Liver (tissue), 9 donors: ENCODE measurements around the gene RTN4. TPM values are rescaled to one million over a fixed set of nuclear protein-coding genes. Genes with fewer than 3 reads are reported as not detected.
"Not testable (repeated sequence)": the region's sequence is repeated elsewhere in the genome, so short reads cannot be mapped to it uniquely, and the experiment has no call there.

Experiments
- DNase-seq: peaks from one replicate; pipeline ENCODE4 v3.0.0-alpha.2; 2017; ENCODE audit warnings: low spot score
- H3K27ac ChIP-seq, 2 donors: one replicate each; pipeline ENCODE4 v1.7.0; 2013; ENCODE audit warnings: inconsistent platforms in 2 of 2, low read length in 2 of 2, control low read depth in 1 of 2, low read depth in 1 of 2, mild to moderate bottlenecking in 1 of 2
- H3K27me3 ChIP-seq, 4 donors: one replicate each; pipeline versions ENCODE4 v1.6.1 to v1.7.0; 2013; ENCODE audit warnings: low read length in 3 of 4, inconsistent platforms in 1 of 4, mild to moderate bottlenecking in 1 of 4, moderate library complexity in 1 of 4; ENCODE audit not compliant: control insufficient read depth in 4 of 4, insufficient read depth in 4 of 4
- H3K36me3 ChIP-seq, 4 donors: one replicate each; pipeline versions ENCODE4 v1.6.1 to v1.7.0; 2013; ENCODE audit warnings: low read length in 3 of 4, mild to moderate bottlenecking in 3 of 4, low read depth in 1 of 4, moderate library complexity in 1 of 4; ENCODE audit not compliant: control insufficient read depth in 4 of 4, insufficient read depth in 3 of 4
- H3K4me1 ChIP-seq, 4 donors: one replicate each; pipeline versions ENCODE4 v1.6.1 to v1.7.0; 2013; ENCODE audit warnings: low read length in 3 of 4, mild to moderate bottlenecking in 3 of 4, moderate library complexity in 1 of 4; ENCODE audit not compliant: control insufficient read depth in 4 of 4, insufficient read depth in 4 of 4
- H3K4me3 ChIP-seq, 3 donors: one replicate each; pipeline versions ENCODE4 v1.6.1 to v1.7.0; 2013; ENCODE audit warnings: low read length in 3 of 3, control low read depth in 1 of 3, low read depth in 1 of 3, mild to moderate bottlenecking in 1 of 3
- H3K9ac ChIP-seq, 2 donors: one replicate each; pipeline ENCODE4 v1.7.0; 2013; ENCODE audit warnings: low read length in 2 of 2, mild to moderate bottlenecking in 2 of 2, moderate library complexity in 2 of 2, control low read depth in 1 of 2, low read depth in 1 of 2
- H3K9me3 ChIP-seq, 4 donors: one replicate each; pipeline versions ENCODE4 v1.6.1 to v1.7.0; 2013; ENCODE audit warnings: low read length in 3 of 4; ENCODE audit not compliant: control insufficient read depth in 4 of 4
- FOXA1 ChIP-seq: IDR thresholded peaks from 2 replicates; pipeline ENCODE4 v1.6.1; 2016; ENCODE audit warnings: antibody characterized with exemption
- GABPA ChIP-seq, 2 donors: IDR thresholded peaks in 1 of 2; conservative IDR thresholded peaks in 1 of 2; 2 replicates each; pipeline ENCODE4 v1.6.1; 2016; ENCODE audit warnings: antibody characterized with exemption in 2 of 2, mild to moderate bottlenecking in 1 of 2, moderate library complexity in 1 of 2
- HNF4G ChIP-seq: IDR thresholded peaks from 2 replicates; pipeline ENCODE4 v1.6.1; 2016; ENCODE audit warnings: antibody characterized with exemption
- MAX ChIP-seq: IDR thresholded peaks from 2 replicates; pipeline ENCODE4 v1.6.1; 2016; ENCODE audit warnings: antibody characterized with exemption
- NR2F2 ChIP-seq: IDR thresholded peaks from 2 replicates; pipeline ENCODE4 v1.6.1; 2016; ENCODE audit warnings: antibody characterized with exemption
- RAD21 ChIP-seq, 2 donors: IDR thresholded peaks; 2 replicates each; pipeline ENCODE4 v1.6.1; 2016; ENCODE audit warnings: antibody characterized with exemption in 2 of 2, mild to moderate bottlenecking in 2 of 2
- REST ChIP-seq: IDR thresholded peaks from 2 replicates; pipeline ENCODE4 v1.6.1; 2016; ENCODE audit warnings: antibody characterized with exemption, mild to moderate bottlenecking
- RXRA ChIP-seq, 2 donors: IDR thresholded peaks; 2 replicates each; pipeline ENCODE4 v1.6.1; 2017 to 2018; ENCODE audit warnings: antibody characterized with exemption in 2 of 2, mild to moderate bottlenecking in 1 of 2
- TAF1 ChIP-seq: conservative IDR thresholded peaks from 2 replicates; pipeline ENCODE4 v1.6.1; 2016; ENCODE audit warnings: antibody characterized with exemption, mild to moderate bottlenecking
- ZBTB33 ChIP-seq: IDR thresholded peaks from 2 replicates; pipeline ENCODE4 v1.6.1; 2016; ENCODE audit warnings: antibody characterized with exemption
- WGBS: extraction: QIAGEN DNeasy Blood & Tissue Kit; methylation state at CpG from one replicate; pipeline ENCODE4 v1.1.7; 2013; 5-methylcytosine and 5-hydroxymethylcytosine counted together
- polyA plus RNA-seq, 2 donors: library from polyadenylated mRNA; stranded (reverse) in 1 of 2; unstranded in 1 of 2; fragments of 200-250 nt in 1 of 2; fragments of >200 nt in 1 of 2; fragmentation: Nextera tagmentation in 1 of 2; extraction: Ambion mirVana in 1 of 2; gene quantifications; one replicate each; pipeline versions ENCODE4 v1.2.1 to v1.2.3, GENCODE V29; 2013 to 2015
- total RNA-seq, 2 donors: library from RNA; depleted of rRNA; stranded (reverse); fragments of >200 nt; gene quantifications; one replicate each; pipeline ENCODE4 v1.2.3, GENCODE V29; 2014
- donor health status: healthy.
- donor health status: healthy.
- donor health status: healthy.
- donor health status: healthy.
- donor health status: healthy.

Gene RTN4
- total and polyA plus RNA-seq, 4 donors, result 73.5 to 348 (median 151) TPM

- no peak overlapping the region for H3K9ac ChIP-seq
- peaks cover 0 to 13% (median 3%) of the 10 kb centered on the region in 4 donors for H3K4me1 ChIP-seq
- no peaks in the 10 kb centered on the region for H3K9me3 ChIP-seq
- H3K27me3 ChIP-seq, result no peaks in the 10 kb centered on the region
- H3K27ac ChIP-seq, result no peak overlapping the region
- WGBS, result 95% methylated on average over 7 of the region's 7 CpGs
- TF ChIP-seq GABPA (IDR thresholded peaks at IDR 0.05 in 1 of 2, conservative IDR thresholded peaks at IDR 0.05 in 1 of 2) (no peak), NR2F2 (no peak), RAD21 (IDR thresholded peaks at IDR 0.05) (no peak), MAX (no peak), TAF1 (no peak), HNF4G (no peak), RXRA (IDR thresholded peaks at IDR 0.05) (no peak), FOXA1 (no peak), REST (no peak), ZBTB33 (no peak)
- no peak overlapping the region for H3K4me3 ChIP-seq
- no peak for DNase-seq
- no peaks in the 10 kb centered on the region for H3K36me3 ChIP-seq
Measured at GRCh38 chr2:55054106-55054875, 4.0 kb upstream of the RTN4 start.

- not testable (repeated sequence) for H3K27me3 ChIP-seq, H3K27ac ChIP-seq, H3K9ac ChIP-seq, H3K36me3 ChIP-seq, H3K4me3 ChIP-seq, H3K9me3 ChIP-seq, DNase-seq
- WGBS, result 88% methylated on average over 4 of the region's 4 CpGs
- peaks cover 2 to 13% (median 3%) of the 10 kb centered on the region in 4 donors for H3K4me1 ChIP-seq
Measured at GRCh38 chr2:55053225-55053624, 3.0 kb upstream of the RTN4 start.
